ENCODE results near the gene PCDHGB2. TPM values are rescaled to one million over a fixed set of nuclear protein-coding genes. Genes with fewer than 3 reads are reported as not detected.

The PCDHGB2 gene
- total RNA-seq, 2 experiments from 2014 or later: 0.11 to 0.14 TPM

DNA sequence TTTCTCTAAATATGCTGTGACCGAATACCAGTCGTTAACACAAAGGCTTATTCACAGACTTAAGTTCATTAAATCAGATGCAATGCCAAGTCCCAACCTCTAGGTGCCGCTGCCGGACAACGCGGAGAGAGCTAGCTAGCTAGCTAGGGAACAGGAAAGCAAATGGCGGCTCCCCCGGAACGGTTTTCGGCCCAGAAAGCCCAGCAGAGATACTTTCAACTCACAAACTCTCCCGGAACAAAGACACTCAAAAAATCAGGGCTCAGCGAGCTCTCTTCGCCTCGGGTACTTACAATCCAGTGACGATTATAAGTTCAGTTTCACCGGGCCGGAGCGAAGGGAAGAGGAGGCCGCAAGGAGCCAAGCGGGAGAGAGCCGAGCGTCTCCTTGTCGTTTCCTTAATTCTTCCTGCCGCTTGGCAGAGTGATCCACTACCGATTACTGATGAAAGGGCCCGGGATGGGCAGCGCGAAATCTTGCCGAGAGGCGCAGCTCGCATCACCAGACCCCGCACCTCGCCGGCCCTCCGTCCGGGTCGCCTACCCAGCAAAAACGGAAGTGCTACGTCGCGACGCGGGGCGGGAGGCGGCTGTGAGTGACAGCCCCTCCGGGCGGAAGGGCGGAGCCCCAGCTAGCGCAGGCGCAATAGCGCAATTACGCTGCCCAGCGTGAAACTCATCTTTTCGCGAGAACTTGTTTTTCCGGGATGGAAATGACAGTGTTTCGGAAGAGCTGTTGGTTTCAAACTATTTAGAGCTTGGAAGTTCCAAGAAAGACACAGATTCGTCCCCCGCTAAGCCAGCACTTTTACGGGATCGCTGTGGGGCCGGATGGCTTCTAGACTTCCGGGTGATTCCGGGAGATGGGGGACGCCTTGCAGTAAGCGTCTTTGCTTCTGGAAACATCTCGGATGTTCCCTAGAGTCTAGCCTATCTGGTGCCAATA is 39.3 kb upstream of the PCDHGB2 start, which contains the start of gene TAF7:
Gene TAF7, minus strand, starts transcription at position 560 of the 945 bp plus-strand sequence. CDS start 740 bp downstream, outside the sequence.
- POLR2A ChIA-PET: interaction anchor here (0.6 to 2.0 kb wide), 12 partner anchors 9 to 1651 kb away, joined by 3 to 8 read pairs (median 4); no protein-coding TSS in a partner anchor
- peaks cover 52% of the 10 kb centered on the region for H3K36me3 Mint-ChIP-seq (ENCODE audit: low read depth)
- H3K4me1 Mint-ChIP-seq (ENCODE audit: low read depth): peaks cover 25% of the 10 kb centered on the region
- DNase-seq (peak; percentile 93), ATAC-seq (peak; percentile 93)
- H3K4me3 Mint-ChIP-seq: peak within 1 kb of the TSS; percentile 95
- TF ChIP-seq, protein P1, sequence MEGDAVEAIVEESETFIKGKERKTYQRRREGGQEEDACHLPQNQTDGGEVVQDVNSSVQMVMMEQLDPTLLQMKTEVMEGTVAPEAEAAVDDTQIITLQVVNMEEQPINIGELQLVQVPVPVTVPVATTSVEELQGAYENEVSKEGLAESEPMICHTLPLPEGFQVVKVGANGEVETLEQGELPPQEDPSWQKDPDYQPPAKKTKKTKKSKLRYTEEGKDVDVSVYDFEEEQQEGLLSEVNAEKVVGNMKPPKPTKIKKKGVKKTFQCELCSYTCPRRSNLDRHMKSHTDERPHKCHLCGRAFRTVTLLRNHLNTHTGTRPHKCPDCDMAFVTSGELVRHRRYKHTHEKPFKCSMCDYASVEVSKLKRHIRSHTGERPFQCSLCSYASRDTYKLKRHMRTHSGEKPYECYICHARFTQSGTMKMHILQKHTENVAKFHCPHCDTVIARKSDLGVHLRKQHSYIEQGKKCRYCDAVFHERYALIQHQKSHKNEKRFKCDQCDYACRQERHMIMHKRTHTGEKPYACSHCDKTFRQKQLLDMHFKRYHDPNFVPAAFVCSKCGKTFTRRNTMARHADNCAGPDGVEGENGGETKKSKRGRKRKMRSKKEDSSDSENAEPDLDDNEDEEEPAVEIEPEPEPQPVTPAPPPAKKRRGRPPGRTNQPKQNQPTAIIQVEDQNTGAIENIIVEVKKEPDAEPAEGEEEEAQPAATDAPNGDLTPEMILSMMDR (IDR thresholded peaks at IDR 0.05): peak; percentile 89
- intact Hi-C loops (cut with micrococcal nuclease): loop anchor here (10.0 kb wide), 2 partner anchors 194 to 244 kb away; no protein-coding TSS in a partner anchor
- H3K27me3 Mint-ChIP-seq: no peaks in the 10 kb centered on the region
- CTCF ChIA-PET: interaction anchor here (0.6 to 3.5 kb wide), 41 partner anchors 9 to 316 kb away, joined by 3 to 36 read pairs (median 4); partner anchors contain the start of genes HDAC3, PCDHB11, PCDHB12 and PCDHB14
- peaks cover 38% of the 10 kb centered on the region for H3K9me3 Mint-ChIP-seq
- H3K27ac Mint-ChIP-seq: peak within 1 kb of the TSS; percentile 98

DNA sequence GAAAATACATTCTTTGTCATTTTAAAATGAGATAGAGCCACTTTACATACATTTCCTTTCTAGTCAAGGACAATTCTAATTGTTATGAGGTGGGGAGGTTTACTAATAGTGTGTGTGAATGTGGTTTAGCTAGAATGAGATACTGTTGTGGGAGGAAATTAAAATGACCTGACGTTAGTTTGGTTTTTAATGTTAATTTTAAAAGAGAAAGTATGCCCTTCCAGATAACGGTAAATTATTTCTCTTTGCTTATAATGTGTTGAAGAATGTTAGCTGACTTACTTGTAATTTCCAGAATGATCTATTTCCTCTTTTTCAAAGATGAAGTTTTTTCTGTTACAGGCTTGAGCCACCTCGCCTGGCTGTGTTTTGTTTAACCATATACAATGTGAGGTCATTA is 37.5 kb upstream of the PCDHGB2 start:
- ChIA-PET CTCF (interaction anchor here (0.7 to 1.4 kb wide), 3 partner anchors 75 to 486 kb away, joined by 3 read pairs; no protein-coding TSS in a partner anchor), POLR2A (no interaction called here)
- no peak for DNase-seq
- no peak for ATAC-seq
- TF ChIP-seq, protein P1 (IDR thresholded peaks at IDR 0.05): no peak
- Mint-ChIP-seq H3K36me3 (ENCODE audit: low read depth) (peaks cover 36% of the 10 kb centered on the region), H3K27me3 (peaks cover 3% of the 10 kb centered on the region), H3K27ac (no peak overlapping the region), H3K4me1 (ENCODE audit: low read depth) (peaks cover 26% of the 10 kb centered on the region), H3K9me3 (peaks cover 34% of the 10 kb centered on the region), H3K4me3 (no peak overlapping the region)
- intact Hi-C loops (cut with micrococcal nuclease): loop anchor here (10.0 kb wide), 2 partner anchors 193 to 243 kb away; no protein-coding TSS in a partner anchor

DNA sequence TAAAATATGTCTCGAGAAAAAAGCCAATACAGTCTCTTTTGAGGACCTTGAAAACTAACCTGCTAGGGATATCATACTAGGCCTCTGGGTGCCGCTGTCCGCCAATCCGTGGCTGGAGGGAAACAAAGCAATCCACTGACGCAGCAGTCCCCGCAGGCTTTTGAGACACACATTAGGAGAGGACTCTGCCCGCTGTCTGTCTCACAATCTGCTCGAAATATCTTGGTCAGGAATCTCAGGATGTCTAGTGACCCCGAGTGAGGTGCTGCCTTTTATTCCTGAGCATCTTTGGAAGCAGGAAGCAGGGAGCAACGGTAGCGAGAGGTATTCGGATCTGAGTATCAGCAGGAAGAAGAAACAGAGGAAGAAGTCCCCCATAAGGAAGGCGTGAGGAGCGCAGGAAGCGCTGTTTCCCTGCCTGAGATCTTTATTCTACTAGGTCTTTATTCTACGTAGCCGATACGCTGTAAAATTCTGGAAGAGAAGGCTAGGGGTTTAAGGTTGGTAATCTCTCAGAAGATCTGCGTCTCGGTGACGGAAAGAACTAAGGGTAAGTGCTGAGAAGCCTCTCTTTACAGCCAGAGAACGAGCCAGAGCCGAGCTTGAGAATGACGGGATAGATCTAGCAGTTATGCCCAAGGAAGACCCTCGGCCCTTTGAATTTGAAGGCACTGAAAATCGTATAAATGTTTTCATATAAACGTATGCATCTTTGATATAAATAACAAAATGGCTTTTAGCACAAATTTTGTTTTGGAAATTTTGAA is 33.5 kb upstream of the PCDHGB2 start:
- H3K36me3 Mint-ChIP-seq (ENCODE audit: low read depth): peaks cover 2% of the 10 kb centered on the region
- TF ChIP-seq, protein P1 (IDR thresholded peaks at IDR 0.05): peak; percentile 51
- peak overlapping the region; percentile 81 for H3K27ac Mint-ChIP-seq
- peak; percentile 84 for DNase-seq
- peak overlapping the region; percentile 79 for H3K4me3 Mint-ChIP-seq
- H3K4me1 Mint-ChIP-seq (ENCODE audit: low read depth): peaks cover 4% of the 10 kb centered on the region
- POLR2A ChIA-PET: no interaction called here
- peaks cover 24% of the 10 kb centered on the region for H3K27me3 Mint-ChIP-seq
- intact Hi-C loops (cut with micrococcal nuclease): loop anchor here (10.0 kb wide), 2 partner anchors 189 to 239 kb away; no protein-coding TSS in a partner anchor
- peak; percentile 96 for ATAC-seq
- peaks cover 21% of the 10 kb centered on the region for H3K9me3 Mint-ChIP-seq
- CTCF ChIA-PET: interaction anchor here (0.7 to 2.9 kb wide), 10 partner anchors 10 to 266 kb away, joined by 3 to 13 read pairs (median 4); partner anchors contain the start of genes PCDHGA2 and PCDHGB3

DNA sequence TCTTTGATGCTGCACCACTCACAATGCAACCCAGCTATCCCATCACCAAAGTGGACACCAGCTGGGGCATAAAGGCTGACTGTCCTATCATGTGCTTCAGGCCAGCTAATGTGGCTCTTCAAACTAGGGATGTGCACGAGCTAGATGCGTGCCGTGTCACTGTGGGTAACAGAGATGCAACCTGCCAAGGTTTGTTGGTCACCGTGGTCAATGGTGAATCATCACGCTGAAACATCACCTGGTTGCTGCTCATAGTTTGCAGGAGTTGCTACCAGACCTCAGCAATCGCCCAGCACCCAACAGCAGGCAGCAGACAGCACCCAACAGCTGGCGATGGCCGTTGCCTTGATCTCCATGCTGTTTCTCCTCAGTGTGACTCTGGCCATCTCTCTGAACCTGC is 31.6 kb upstream of the PCDHGB2 start:
- TF ChIP-seq, protein P1 (IDR thresholded peaks at IDR 0.05): no peak
- H3K36me3 Mint-ChIP-seq (ENCODE audit: low read depth): peaks cover 12% of the 10 kb centered on the region
- CTCF ChIA-PET: interaction anchor here (0.9 to 3.5 kb wide), 9 partner anchors 8 to 236 kb away, joined by 3 to 36 read pairs (median 5); partner anchors contain the start of genes PCDHGA2, PCDHGA9, PCDHGB2 and PCDHGB3
- peaks cover 28% of the 10 kb centered on the region for H3K27me3 Mint-ChIP-seq
- no peak overlapping the region for H3K4me3 Mint-ChIP-seq
- intact Hi-C loops (cut with micrococcal nuclease): loop anchor here (10.0 kb wide), 2 partner anchors 187 to 237 kb away; no protein-coding TSS in a partner anchor
- DNase-seq (peak; percentile 23), ATAC-seq (no peak)
- POLR2A ChIA-PET: interaction anchor here (0.6 kb wide), 1 partner anchor 10 kb away, joined by 3 read pairs; no protein-coding TSS in a partner anchor
- no peak overlapping the region for H3K27ac Mint-ChIP-seq
- H3K4me1 Mint-ChIP-seq (ENCODE audit: low read depth): peaks cover 4% of the 10 kb centered on the region
- peaks cover 18% of the 10 kb centered on the region for H3K9me3 Mint-ChIP-seq
